Stimulated activated CD8-positive, alpha-beta memory T cell treated with anti-CD3 and anti-CD28 coated beads, Interleukin-4, amount 100 ng/mL, for 4 hours (primary cell): ENCODE results near the gene DEF6.

Experiments
- DNase-seq, 2 donors: peaks; one replicate each; pipeline ENCODE4 v3.0.0-alpha.2; 2020; ENCODE audit warnings: low read depth in 2 of 2, low spot score in 1 of 2

Gene DEF6

DNA sequence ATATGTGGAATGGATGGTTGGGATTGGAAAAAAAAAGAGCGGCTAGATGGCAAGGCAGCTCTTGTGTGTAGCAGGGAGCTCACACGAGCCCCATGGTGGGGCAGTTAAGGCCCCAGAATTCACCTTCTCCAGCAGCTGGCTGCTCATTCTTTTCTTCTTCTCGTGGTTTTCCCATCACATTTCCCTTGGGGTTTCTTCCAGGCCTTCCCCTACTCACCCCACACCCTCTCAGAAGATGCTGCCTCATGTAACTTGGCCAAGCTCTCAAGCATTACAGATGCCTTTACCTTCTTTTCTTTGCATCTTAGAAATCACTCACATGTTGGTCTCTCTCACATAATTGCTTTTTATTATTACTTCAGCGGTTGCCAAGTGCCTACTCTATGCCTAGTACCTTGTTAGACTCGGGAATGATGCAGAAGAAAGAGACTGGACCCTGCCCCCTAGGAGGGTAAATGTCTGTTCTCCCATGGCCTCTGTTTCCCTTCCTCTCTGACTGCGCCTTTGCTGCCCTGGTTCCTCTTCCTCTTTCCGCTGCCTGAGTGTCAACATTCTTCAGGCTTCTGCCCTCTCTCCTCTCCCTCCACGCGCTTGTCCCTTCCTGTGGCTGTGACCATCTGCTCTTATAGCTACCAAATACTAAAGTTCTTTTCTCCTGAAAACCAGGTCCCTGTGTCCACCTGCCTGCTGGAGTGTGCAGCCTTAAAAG is 73.3 kb downstream of the DEF6 start:
- no peak for DNase-seq
